HG03469 (cell line): ENCODE results near the gene MAN1C1.
"Not testable (repeated sequence)": the region's sequence is repeated elsewhere in the genome, so short reads cannot be mapped to it uniquely, and the experiment has no call there.

ENCODE experiments used
- ATAC-seq: cut with Tn5 transposase; IDR thresholded peaks from one replicate; pipeline ENCODE4 v1.9.1; 2021; ENCODE audit warnings: mild to moderate bottlenecking, moderate library complexity, moderate number of reproducible peaks; ENCODE audit not compliant: unreplicated experiment

Gene MAN1C1

DNA sequence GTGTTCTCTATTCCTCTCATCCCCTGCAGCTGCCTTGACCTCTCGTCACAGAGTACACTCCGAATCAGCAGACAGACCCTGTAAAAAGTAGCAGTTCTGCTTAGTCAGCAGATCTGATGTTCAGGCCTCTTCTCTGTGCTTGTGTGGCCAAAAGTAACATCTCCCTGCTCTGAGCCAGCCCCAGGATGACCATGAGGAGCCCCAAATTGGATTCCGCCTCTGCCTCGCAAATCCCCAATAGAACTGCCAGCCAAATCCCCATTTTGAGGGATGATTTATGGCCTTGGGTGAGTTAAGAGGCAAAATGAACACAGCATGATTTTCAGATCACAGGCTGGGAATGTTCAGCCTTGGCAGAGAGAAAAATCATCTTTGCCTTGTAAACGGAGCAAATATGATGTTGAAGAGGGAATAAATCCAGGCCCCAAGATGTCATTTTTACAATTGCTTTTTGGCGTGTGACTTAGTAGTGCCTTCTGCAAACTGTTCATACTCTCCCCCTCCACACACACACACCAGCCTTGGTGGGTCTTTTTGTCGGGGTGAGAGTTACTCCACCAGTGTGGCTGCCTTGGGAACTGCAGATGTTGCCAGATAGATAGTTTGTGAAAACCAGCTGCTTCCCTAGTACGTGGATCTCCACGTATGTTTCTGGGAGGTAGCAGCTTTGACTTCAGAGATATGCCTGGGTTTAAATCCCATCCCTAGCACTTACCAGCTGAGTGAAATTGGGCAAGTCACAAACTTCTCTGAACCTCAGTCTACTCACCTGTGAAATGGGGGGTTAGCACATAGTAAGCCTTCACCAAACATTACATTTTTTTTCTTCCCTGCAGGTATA, 77.8 kb downstream of the MAN1C1 start:
- ATAC-seq = no peak

DNA sequence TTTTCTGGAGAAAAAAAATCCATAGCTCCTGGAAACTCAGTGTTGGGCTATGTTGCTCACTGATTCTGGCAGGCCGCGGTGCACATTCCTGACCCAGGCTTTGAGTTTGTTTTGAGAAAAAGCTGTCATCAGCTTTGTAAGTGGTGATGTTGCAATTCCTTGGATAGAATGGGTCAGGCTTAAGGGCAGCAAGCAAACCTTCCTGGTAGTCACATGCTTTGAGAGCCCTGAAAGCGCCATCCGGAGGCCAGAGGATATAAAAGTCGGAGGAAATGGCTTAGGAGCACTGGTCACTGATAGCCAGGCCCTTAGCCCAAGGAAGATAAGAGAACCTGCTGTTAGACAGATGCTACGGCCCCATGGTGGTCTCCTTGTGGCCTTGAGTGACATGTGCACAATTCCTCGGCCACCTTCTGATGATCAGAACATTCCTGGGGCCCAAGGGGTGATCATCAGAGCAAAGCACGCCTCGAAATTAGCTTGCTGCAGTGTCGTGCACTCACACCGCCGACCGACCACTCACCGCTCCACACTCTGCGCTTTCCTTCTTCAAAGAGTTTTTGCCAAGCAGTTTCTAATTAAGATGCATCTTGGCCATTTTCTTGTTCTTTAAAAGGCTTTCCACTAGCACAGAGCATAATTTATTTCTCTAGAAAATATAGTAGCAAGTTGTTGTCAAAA, 78.6 kb downstream of the MAN1C1 start:
- no peak for ATAC-seq

DNA sequence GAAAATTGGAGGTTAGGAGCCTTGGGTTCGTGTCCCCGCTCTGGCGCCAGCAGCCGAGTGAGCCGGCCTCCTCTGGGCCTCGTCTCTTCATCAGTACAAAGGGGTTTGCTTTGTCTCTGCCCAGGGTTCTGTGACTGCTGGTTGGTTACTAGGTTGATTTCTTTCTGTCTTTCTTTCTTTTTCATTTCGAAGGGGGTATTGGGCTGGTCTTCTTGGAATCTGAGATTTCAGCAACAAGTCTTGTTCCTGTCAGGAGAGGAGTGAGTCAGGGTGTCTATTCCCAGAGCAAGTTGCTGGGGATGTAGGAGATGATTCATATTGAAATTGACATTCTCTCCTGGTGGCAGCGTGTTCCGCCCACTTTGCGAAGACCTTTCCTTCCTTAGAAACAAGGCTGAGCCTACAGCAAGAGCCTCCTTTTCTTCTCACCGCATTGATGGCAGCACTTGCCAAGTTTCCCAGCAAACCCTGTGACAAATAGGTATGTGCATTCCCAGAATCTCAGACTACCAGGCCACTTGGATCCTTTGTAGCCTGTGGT, 79.2 kb downstream of the MAN1C1 start:
- no peak for ATAC-seq

DNA sequence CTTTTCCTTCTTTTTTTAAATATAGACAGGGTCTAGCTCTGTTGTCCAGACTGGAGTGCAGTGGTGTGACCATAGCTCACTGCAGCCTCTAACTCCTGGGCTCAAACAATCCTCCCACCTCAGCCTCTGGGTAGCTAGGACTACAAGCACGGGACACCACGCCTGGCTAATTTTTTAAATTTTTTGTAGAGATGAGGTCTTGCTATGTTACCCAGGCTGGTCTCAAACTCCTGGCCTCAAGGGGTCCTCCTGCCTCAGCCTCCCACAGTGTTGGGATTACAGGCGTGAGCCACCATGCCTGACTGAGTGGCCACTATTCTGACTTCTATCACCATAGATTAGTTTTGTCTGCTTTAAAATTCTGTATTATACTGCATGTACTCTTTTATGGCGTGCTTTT, 80.1 kb downstream of the MAN1C1 start:
- not testable (repeated sequence) for ATAC-seq

DNA sequence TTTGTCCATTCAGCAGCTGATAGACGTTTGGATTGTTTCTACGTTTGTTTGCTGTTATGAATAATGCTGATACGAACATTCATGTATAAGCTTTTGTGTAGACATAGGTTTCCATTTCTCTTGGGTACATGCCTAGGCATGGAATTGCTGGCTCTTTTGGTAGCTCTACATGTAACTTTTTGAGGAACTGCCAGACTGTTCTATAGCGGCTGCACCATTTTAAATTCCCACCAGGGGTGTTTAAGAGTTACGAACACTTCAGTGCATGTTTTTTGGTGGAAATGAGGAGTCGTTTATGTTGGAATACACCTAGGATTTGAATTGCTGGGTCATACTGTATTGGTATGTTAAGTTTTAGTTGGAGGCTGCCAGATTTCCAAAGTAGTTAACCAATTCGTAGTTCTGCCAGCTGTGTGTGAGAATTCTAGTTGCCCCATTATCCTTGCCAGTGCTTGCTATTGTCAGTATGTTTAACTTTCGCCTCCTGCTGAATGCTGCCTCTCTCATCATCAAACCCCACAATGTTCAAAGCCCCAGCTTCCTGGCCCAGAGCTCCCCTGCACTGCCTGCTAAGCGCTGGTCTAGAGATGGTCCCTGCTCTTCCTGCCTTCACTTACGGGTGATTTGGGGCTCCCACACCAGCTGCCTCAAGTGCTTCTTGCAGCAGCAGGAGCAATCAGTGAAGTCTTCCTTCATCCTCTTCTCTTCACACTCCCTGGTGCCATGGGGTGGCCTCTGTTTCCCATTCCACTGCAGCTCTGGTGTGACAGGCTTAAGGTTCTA, 81.0 kb downstream of the MAN1C1 start:
- ATAC-seq = no peak

DNA sequence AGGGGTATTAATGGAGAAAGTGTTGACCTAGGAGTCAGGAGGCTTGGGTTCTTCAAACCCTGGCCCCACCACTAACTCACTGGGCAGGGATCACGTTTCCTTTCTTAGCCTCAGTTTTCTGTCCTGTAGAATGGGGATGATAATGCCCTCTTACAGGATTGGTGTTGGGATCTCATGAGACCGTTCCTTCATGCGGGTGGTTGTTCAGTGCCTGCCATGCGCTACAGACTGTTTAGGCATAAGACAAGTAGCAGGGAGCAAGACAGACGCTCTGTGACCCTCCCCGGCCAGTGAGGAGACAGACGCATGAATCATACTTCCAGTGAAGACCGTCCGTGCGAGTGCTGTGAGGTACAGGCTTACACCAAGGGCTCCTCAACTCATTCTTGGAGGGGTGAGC, 81.7 kb downstream of the MAN1C1 start:
- no peak for ATAC-seq

DNA sequence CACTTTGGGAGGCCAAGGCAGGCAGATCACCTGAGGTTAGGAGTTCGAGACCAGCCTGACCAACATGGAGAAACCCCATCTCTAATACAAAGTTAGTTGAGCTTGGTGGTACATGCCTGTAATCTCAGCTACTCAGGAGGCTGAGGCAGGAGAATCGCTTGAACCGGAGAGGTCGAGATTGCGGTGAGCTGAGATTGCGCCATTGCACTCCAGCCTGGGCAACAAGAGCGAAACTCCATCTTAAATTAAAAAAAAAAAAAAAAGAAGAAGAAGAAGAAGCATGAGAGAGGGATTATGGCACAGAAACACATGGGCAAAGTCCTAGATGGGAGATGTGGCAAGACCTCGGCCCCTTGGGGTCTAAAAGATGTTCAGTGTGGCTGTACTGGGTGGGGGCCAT, 82.5 kb downstream of the MAN1C1 start:
- ATAC-seq = not testable (repeated sequence)

DNA sequence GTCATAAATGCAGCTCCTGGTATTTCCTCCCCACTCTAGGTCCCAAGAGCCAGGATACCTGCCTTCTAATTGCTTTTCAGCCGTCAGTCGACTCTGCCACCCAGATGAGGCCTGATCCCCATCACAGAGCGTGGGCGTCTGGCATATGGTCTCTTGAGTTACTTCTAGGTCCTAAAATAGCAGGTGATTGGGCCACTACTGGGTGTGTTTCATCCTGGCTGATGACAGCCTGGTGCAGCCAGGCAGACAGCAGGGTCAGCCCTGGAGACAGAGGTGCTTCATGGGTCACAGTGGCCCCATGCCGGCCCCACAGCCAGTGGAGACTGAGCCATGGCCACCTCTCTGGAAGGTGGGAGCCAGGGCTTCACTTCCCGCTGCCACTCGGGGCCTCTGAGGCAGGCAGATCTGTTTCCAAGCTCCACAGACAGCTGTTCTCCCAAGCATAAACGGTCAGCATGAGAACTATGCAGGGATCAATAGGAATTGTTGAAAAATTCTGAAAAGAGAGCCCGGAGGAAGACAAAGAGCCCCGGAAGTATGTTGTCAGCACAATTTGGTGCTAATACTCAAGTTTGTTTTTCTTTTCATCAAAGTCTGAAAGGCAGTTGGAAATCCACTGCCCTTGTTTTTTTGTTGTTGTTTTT, 83.0 kb downstream of the MAN1C1 start:
- ATAC-seq = no peak

DNA sequence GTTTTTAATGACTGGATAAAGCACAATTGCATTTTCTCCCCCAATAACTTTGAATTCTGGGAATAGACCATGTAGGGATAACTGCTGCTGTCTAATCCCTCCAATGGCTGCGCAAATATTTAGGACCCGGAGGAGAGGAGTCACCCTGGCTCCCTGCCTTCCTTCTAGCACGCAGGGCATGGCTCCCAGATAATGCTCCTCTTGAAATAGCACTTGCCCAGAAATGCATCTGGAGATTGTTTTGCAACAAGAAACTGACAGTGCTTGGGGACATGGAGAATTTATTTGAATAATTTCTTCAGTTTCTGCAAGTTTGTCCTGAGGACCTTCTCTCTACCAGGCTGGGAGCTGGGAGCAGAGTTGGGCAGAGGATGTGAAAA, 83.5 kb downstream of the MAN1C1 start:
- ATAC-seq = no peak

DNA sequence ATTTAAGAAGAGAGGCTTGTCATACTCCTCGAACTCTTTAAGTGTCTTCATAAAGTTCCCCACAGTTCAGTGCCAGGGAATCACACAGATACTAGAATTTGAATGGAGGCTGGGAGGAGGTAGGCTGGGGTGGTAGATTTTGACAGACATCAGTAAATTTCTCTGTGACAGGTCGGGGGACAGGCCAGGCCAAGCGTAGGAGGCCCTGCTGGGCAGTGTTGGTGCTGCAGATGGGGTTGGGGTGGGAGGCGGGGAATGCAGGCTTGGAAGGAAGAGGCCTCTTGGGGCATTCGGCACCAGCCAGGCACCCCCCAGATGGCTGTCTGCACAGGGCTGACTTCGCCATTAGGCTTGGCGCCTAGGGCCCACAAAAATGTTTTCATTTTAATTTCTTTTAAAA, 84.0 kb downstream of the MAN1C1 start:
- no peak for ATAC-seq

DNA sequence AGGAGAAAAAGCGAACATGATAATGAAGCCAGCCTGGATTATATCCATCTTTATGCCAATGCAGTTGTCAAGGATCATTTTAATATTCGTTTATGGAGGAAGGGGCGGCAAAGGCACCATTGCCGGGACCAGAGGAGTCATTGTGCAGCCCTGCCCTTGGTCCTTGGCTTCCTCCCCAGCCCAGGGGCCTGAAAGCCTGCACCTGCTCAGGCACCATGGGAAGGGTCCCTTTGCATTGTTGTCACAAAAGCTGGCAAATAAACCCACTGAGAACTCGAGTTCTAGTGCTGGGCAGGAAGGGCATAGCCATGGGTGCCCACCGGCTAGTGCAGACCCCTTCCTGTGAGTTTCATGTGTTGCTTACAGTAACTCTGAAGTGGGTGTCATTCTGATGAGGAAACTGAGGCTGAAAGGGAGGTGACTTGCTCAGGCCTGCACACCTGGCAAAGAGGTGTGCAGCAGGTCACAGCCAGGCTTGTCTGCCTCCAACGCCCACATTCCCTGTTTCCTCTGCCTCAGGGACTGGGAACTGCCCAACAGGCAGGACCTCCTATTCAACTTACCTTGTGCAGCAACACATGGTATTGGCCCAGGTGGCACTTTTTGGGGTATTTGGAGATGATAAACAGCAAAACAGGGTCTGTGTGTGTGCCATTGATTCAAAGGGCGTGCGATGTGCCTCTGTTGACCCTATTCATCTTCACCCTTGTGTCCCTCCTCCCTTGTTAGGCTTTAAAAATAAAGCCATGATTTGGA, 84.6 kb downstream of the MAN1C1 start:
- no peak for ATAC-seq

DNA sequence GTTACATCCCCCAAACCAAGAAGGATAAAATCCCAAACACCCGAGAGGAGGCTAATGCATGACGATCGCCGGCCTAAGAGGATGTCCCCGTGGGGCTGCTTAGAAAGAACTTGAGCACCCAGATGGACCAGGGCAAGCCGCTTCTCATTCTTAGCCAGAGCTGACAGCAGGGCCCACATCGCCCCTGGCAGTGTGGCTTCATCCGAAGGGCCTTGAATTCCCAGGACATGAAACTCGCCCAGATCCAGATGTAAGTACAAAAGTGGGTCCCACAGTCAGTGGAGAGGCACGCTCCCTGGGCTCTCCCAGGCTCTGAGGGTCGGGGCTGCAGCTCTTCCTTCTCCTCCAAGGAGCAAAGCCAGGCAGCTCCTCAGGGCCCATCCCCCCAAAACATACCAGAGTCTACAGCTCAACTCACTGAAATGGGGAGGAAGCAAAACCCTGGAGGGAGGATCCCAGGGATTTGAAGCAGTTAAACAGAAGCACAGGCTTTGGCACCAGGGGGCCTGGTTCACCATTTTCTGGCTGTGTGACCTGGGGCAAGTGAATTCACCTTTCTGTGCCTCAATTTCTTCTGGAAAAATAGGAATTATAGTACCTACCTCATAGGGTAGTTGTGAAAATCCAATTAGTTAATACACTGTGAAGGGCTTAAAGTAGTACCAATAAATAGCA, 85.6 kb downstream of the MAN1C1 start:
- ATAC-seq = no peak

DNA sequence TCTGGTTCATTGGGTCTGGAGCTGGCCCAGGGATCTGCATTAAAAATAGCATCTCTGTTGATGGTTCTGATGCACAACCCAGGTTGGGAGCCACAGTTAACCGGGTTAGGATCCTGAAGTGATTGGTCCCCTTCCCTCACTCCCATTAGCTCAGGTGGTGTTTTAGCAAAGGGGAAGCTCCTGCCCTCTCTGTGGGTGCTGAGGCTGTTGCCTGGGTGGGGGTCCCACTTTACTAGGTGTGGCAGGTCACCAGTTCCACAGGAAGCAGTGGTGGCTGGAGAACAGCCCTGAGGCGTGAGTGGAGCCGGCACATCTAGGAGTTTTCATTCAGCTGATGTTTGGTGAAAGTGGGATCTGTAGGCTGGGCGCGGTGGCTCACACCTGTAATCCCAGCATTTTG, 86.5 kb downstream of the MAN1C1 start:
- ATAC-seq = no peak

DNA sequence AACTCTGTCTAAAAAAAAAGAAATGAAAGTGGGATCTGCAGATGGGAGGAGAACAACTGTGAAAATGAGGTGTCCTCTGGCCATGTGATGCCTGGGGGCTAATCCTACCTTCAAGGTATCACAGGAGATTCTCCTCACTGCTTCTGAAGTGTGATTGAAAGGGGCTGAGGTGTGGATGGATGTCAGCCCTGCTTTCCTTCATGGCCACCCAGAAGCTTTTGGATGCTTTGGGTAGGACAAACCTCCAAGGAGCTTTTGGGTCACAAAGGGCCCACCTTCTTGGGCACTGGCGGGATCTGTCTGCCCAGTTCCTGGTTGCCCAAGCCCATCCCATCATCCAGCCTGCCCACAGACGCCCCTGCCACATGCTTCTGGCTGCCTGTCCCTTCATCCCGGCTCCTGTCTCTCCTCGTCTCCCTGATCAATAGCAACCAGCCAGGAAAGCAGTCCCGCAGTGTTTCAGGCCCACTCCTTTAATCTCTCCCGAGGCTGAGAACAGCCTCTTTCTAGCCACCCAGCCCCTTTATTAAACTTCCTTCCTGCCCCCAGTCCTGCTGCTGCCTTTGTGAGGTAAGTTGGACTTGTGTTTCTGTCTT, 87.2 kb downstream of the MAN1C1 start:
- no peak for ATAC-seq

DNA sequence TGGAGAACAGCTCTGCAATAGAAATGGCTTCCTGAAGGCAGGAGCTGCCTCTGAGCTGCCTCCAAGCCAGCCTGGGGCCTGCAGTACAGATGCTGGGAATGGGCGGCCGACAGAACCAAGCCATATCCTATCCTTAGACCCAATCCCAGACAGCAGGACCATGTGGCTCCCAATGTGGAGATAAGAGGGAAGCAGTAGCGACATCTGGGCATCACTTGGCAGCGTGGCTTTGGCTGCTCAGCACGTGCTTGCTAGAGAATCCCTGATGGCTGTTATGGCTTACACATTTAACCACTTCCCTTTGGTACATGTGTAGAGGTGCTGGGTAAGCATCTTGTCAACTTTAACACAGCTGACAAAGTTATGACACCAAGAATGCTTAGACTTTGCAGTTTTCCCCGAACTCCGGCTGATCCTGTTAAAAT, 87.7 kb downstream of the MAN1C1 start:
- no peak for ATAC-seq

DNA sequence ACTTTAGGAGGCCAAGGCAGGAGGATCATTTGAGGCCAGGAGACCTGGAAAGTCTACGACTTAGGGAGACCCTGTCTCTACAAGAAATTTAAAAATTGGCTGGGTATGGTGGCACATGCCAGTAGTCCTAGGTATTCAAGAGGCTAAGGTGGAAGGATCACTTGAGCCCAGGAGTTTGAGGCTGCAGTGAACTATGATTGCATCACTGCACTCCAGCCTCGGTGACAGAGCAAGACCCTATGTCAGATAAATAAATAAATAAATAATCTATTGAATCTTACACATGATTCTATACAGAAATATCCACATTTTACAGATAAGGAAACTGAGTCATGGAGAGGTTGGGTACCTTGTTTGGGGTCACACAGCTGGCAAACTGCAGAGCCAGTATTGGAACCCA, 89.1 kb downstream of the MAN1C1 start:
- no peak for ATAC-seq

DNA sequence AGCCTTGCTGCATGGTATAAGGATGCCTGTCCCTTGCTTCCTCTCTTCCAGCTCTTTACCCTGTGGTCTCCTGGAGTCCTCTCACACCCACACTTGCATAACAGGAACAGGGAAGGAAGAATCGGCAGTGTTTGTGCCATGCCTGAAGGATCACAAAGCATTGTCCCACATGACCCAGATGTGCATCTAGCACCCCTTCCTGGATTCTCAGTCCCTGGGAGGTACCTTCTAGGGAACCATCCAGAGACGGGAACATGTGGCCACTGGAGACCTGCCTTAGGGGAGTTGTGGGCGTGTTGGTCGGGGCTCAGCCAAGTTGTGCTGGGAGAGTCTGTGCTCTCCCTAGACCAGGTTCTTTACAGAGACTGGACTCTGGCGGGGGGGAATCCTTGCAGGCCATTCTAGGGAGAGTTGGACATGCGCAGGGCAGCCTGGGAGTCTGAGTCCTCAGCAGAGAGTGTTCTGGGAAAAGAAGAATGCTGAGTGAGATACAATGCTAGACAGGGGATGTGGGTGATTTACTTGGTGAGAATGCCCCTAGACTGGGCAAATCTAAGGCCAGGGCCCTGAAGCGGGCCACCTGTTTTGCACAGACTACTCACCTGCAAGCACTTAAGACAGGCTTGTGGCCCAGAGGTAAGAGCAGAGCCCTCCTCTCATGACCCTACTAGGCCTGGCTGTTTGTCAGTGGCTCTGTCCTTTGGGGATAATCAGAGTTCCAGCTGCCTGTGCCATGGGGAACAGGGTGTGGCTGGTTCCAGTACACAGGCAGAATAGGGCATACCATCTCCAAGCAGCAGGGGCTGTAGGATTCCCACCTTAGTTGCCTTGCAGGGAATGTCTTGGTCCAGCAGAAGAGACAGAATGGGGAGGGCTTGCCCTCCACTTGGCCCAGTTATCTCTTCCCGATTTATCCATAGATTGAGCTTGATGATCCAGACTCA, 89.8 kb downstream of the MAN1C1 start:
- no peak for ATAC-seq
